Panc1 (cell line): ENCODE measurements around the gene SBF2.

Experiments
- CTCF ChIP-seq: fragments of 450-650 bp; IDR thresholded peaks from 2 replicates; pipeline ENCODE4 v1.5.1; 2017; ENCODE audit warnings: mild to moderate bottlenecking
- REST ChIP-seq, 2 experiments: IDR thresholded peaks; 2 replicates each; pipeline ENCODE4 v1.6.1; 2011 to 2012; ENCODE audit warnings: low read depth in 2 of 2, control low read depth in 1 of 2, low read length in 1 of 2, mild to moderate bottlenecking in 1 of 2, moderate library complexity in 1 of 2; ENCODE audit not compliant: insufficient read depth in 1 of 2
- TCF7L2 ChIP-seq: IDR thresholded peaks from 2 replicates; pipeline ENCODE4 v1.6.1; 2011; ENCODE audit warnings: mild to moderate bottlenecking, low read depth, low read length, inconsistent platforms

GRCh38 chr11:10302744-10303557 lies 8.9 kb upstream of the SBF2 start:
- TF ChIP-seq CTCF (no peak), TCF7L2 (peak; percentile 75), REST (IDR thresholded peaks at IDR 0.05; ENCODE audit: insufficient read depth in 1 of 2, low read depth in 2 of 2, low read length in 1 of 2) (no peak)
